Stimulated activated CD4-positive, alpha-beta T cell treated with anti-CD3 and anti-CD28 coated beads, Interleukin-12 subunit alpha, Interleukin-12 subunit beta, amount 100 ng/mL, for 24 hours (primary cell): ENCODE results near the gene CHRNA9.

Source experiments
- DNase-seq, 2 experiments: peaks; one replicate each; pipeline ENCODE4 v3.0.0-alpha.2; 2020; ENCODE audit warnings: low read depth in 2 of 2

CHRNA9 gene

DNA sequence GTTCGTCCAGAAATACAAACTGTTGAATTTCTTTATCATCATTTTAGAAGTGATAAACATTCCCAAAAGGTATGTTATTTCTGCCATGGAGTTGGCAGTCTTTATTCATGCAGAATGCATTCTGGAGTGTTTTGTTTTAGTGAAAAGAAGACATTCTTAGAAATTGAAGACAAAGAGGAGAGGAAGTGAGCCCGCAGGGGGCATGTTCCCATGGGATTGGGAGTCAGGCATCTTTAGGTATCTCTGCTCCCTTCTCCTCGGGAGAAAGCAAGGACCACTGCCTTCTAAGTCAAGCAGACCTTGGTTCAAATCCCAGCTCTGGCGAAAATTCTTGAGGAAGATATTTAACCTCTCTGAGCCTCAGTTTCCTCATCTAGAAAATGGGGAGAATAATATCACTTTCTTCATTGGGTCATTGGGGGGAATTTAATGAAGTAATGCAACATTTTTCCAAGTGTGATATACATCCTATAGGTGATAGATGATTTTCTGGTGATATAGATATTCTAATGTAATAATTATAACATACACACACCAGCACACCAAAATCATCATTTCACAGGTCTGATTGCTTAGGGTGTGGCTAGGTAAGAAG is 26.5 kb upstream of the CHRNA9 start:
- DNase-seq: no peak

- DNase-seq: peak; percentile 76 to 94
These were observed 25.8 kb upstream of the CHRNA9 start for GRCh38 chr4:40309250-40309774.

DNA sequence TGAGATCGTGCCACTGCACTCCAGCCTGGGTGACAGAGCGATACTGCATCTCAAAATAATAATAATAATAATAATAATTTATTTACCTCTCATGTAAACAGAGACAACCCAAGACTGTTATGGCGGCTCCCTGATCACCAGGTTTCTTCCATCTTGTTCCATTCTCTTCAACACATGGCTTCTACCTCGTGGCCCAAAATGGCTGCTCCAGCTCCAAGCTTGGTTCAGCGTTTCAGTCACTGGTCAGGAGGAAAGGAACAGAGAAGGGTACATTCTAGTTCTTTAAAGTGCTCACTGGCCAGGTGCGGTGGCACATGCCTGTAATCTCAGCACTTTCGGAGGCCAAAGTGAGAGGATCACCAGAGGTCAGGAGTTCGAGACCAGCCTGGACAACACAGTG is 24.9 kb upstream of the CHRNA9 start:
- no peak for DNase-seq

- DNase-seq: no peak
These were observed 23.3 kb upstream of the CHRNA9 start for GRCh38 chr4:40311811-40312346.

GRCh38 chr4:40314951-40315350 is 20.2 kb upstream of the CHRNA9 start:
- no peak for DNase-seq

DNA sequence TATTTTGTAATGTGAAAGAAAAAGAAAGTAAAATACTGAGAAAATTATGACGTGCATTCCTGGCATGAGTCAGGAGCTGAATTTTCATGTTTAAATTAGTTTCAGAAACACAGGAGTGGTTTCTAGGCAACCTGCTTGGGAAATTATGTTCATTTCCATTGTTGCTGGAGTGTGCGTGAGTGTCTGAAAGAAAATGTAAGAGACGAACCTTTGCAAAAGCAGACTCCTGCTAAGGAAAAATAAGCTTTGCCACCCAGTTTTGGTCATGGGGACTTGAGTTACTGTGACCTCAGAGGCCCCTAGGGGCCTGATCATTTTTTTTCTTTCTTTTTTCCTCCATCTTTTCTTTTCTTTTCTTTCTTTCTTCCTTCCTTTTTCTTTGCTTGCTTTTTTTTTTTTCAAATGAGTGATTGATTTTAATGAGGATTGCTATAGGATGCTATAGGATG is 18.8 kb upstream of the CHRNA9 start:
- no peak for DNase-seq

DNA sequence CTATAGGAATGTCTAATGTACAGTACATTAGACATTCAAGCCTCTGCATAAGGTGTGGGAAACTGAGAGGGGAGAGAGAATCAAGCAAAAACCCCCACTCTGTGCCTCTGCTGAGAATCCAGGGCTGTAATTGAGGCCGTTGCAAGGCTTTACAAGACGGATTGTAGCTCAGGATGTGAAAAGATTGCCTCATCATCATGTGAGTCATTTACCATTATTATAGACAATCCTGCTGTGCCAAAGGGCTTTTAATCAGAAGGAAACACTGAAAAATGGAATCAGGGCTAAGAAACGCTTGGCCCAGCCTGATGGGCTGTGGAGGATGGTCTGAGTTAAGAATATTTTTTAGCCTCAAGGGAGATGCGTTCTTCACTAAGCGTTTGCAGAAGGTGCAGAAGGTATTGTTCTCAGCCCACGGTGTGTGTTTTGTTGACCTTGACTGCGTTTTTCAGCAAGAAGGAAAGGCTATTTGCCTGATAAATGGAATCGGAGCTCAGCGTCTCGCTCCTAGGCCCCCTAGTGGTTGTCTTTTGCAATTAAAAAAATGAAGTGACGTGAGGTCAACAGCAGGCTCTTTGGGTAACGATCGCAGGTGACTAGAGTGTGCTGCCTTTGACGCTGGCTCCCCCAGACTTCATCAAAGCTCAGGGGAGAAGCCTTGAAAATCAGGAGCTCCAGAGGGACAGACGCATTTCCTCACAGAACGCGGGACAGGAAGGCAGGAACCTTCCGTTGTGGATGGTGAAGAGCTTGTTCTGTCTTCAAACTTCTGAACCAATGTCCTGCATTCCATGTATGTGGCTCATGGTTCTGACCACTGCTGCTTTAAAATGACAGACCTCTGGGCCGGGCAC is 18.1 kb upstream of the CHRNA9 start:
- DNase-seq: peak; percentile 24 to 50

DNA sequence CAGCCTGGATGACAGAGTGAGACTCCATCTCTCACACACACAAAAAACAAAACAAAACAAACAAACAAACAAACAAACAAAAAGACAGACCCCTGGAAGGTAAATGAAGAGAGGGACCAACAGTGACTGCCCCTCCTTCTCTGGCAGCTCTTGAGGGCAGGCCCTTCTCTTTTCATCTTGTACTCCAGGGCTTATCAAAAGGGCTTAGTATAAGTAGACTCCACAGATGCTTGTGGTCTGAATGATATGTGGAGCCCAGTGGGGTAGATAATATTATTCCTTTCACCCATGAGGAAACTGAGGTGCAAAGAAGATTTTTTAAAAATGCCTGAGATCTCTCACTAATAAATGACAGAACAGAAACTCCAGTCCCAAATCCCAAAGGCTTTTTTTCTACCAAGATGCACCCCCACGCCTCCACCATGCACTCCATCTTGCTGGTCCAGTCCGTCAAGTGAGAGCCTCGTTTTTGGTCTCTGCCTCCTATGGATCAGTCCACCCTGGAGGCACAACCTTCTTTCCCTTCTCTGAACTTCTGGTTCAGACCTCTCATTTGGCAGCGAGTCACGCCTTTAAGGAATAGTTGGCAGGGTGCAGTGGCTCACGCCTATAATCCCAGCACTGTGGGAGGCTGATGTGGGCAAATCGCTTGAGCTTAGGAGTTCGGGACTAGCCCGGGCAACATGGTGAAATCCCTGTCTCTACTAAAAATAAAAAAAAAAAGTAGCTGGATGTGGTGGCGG is 17.0 kb upstream of the CHRNA9 start:
- DNase-seq: no peak

DNA sequence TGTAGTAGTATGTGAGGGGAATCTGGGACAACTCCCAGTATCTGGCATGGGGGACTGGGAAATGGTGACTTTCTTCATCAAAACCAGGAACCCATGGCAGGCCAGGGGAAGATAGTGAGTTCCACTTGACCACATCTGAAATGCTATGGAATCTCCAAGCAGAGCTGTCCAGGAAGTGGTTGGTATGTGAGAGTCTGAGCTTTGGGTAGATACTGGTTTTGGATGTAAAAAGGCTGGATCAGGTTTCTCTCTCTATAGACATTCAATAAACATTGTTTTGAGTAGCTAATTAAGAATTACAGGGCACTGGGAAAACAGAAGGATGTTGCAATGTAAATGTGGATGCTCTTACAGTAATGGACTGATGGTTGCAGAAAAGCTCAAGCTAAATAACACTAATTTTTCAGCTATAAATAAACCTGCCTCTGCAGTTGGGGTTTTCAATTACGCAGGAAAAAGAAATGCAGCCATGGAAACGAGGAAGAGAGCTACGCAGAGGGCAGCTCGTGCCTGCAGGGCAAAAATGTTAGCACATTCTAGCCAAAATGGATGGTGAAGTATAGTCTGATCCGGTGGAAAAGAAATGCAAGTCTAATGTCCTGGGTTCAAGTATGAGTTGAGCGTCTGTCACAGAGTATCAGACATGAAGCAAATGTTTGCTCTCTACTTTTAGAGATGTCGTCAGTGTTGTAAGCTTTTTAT is 13.4 kb upstream of the CHRNA9 start:
- DNase-seq: no peak

DNA sequence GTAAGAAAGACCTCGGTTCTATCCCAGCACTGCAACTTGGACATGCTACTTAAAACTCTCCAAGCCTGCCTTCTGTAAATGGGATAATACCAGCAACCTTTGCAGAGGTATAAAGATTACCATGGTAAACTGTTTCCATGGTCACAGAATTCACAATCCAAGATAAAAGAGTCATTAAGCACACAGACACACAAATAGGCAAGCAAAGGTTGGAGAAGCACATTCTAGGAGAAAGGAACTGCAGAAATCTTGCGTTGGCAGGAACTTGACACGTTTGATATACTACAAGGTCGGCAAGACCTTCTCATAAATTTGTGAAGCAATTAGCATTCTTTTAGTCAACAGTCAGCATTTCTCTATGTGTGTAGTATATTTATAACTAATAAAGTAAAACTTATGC is 12.3 kb upstream of the CHRNA9 start:
- DNase-seq: no peak

- no peak for DNase-seq
These were observed 11.3 kb upstream of the CHRNA9 start for GRCh38 chr4:40323866-40324265.

DNA sequence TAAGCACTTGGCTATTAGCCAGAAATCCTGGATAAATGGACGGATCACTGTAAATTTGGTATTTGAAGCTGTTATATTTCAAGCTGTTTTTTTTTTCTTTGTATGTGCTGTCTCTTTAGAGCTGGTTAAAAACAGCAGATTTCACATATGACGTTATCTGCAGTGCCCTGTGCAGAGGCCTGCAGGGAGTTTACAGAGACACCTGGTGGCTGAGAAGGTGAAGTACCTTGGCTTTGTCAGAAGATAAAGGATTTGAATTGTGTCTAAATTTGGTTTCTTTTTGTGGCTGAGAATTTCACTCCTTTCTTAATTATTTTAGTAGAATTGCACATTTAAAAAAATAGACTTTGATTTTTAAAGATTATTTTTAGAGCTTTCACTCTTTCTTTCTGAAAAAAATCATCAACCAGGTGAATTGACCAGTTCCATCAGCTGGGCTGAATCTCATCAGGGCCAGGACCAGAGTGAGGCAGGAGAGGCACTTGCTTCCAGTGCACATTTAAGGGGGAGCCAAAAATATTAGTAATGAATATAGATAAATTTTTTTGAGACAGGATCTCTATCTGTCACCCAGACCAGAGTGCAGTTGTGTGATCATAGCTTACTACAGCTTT is 9.6 kb upstream of the CHRNA9 start:
- peak in 1 of 2 experiments; percentile 47 for DNase-seq

GRCh38 chr4:40327340-40327739 is 7.8 kb upstream of the CHRNA9 start:
- DNase-seq: no peak

- DNase-seq: no peak
These were observed 6.8 kb upstream of the CHRNA9 start for GRCh38 chr4:40328383-40328782.

GRCh38 chr4:40329805-40330204 is 5.3 kb upstream of the CHRNA9 start:
- DNase-seq: no peak

GRCh38 chr4:40330536-40330935 is 4.6 kb upstream of the CHRNA9 start:
- DNase-seq: no peak

DNA sequence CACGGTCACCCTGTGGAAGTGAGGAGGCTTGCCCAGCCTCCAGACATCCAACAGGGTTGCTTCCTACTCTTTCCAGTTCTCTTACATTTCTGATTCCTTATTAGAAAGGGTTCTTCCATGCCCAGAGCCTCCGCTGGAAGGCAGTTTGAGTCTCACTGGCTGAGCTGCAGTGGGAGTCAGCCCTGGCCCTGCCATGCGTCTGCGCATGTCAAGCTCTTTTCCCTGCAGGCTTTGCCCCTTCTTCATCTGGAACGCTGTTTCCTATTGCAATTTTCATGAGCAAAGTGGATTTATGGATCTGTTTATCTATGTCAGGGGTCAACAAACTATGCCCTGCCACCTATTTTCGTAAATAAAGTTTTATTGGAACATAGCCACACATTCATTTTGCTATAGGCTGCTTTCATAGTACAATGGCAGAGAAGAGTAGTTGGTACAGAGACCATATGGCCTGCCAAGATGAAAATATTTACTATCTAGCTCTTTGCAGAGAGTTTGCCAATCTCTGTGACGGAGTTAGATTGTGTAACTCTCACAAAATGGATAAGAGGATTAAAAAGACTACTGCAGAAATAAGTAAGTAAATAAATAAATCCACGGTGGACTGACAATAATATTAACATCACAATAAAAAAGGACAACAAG is 3.9 kb upstream of the CHRNA9 start:
- DNase-seq: no peak

- DNase-seq: no peak
These were observed 3.2 kb upstream of the CHRNA9 start for GRCh38 chr4:40331961-40332360.

DNA sequence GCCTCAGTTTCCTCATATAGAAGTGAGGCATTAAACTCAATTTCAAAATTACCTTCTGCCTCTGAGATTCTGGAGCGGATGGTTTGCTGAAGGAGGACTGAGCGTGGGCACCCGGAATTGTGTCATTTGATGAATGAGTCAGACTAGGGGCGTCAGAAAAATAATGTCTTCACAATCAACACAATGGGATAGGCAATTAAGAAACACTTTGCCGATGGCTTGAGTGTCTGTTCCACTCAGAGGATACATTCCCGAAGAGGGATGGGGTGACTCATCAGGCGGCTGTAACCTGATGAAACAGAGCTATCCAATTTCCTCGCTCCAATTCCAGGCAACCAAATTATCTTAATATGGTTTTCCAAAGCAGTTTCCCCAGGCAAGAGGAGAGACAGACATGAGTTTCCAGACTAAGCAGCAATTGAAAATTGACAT is 1.2 kb upstream of the CHRNA9 start:
- DNase-seq: no peak

DNA sequence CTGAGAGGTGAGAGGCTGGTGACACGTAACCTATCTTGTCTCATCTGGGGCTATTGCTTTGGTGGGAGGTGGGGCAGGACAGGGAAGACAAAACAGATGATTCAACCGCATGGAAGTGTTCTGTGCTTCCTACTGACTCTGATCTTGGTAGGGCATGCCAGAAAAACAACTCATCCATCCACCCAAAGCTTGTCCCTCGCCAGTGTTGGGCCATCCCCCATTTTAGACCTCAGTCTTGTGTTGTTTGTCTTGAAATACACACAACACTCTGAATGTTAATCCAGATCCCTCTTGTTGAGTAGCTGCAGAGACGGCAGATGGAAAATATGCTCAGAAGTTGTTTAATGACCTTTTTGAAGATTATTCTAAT is 377 bp downstream of the CHRNA9 start:
- no peak for DNase-seq

DNA sequence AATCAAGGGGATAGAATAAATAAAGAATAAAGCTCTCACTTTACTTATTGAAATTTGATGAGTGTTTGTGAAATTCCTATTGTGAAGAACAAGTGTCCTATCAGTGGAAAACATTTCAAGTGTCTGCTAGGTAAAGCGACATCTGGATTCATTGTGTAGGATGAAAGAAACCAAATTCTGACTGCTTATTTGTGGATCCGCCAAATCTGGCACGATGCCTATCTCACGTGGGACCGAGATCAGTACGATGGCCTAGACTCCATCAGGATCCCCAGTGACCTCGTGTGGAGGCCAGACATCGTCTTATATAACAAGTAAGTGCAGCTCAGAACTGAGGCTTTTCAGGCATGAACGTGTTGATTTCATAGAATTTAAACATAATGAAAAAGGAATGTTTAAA is 1.9 kb downstream of the CHRNA9 start:
- no peak for DNase-seq
